ENCODE results near the gene RHOF.
"Not testable (repeated sequence)": the region's sequence is repeated elsewhere in the genome, so short reads cannot be mapped to it uniquely, and the experiment has no call there.

RHOF gene

GRCh38 chr12:121792607-121793439 is 665 bp downstream of the RHOF start:
- no peak for DNase-seq (ENCODE audit: low read depth)

GRCh38 chr12:121791671-121792551 is 1.6 kb downstream of the RHOF start:
- no peak for DNase-seq (ENCODE audit: low read depth)

- not testable (repeated sequence) for DNase-seq (ENCODE audit: low read depth)
Observed at GRCh38 chr12:121790785-121791184, 2.7 kb downstream of the RHOF start.

GRCh38 chr12:121789800-121790728 is 3.4 kb downstream of the RHOF start:
- DNase-seq (ENCODE audit: low read depth): peak; percentile 94

GRCh38 chr12:121789233-121789781 is 4.2 kb downstream of the RHOF start:
- DNase-seq (ENCODE audit: low read depth): no peak

- no peak for DNase-seq (ENCODE audit: low read depth)
Observed at GRCh38 chr12:121788176-121788818, 5.2 kb downstream of the RHOF start.

GRCh38 chr12:121787063-121788025 is 6.1 kb downstream of the RHOF start:
- no peak for DNase-seq (ENCODE audit: low read depth)

GRCh38 chr12:121786440-121786825 is 7.1 kb downstream of the RHOF start:
- no peak for DNase-seq (ENCODE audit: low read depth)

- no peak for DNase-seq (ENCODE audit: low read depth)
Observed at GRCh38 chr12:121784460-121784859, 9.0 kb downstream of the RHOF start.

GRCh38 chr12:121783766-121784165 is 9.7 kb downstream of the RHOF start:
- no peak for DNase-seq (ENCODE audit: low read depth)

GRCh38 chr12:121781998-121782979 is 11.2 kb downstream of the RHOF start:
- no peak for DNase-seq (ENCODE audit: low read depth)

GRCh38 chr12:121781484-121781997 is 11.9 kb downstream of the RHOF start:
- no peak for DNase-seq (ENCODE audit: low read depth)

GRCh38 chr12:121780429-121780828 is 13.1 kb downstream of the RHOF start:
- no peak for DNase-seq (ENCODE audit: low read depth)

- DNase-seq (ENCODE audit: low read depth): no peak
Observed at GRCh38 chr12:121779422-121779895, 14.0 kb downstream of the RHOF start.

GRCh38 chr12:121778567-121779421 is 14.7 kb downstream of the RHOF start:
- no peak for DNase-seq (ENCODE audit: low read depth)

GRCh38 chr12:121776190-121777098 is 17.0 kb downstream of the RHOF start:
- DNase-seq (ENCODE audit: low read depth): peak; percentile 90

Data from activated gamma-delta T cell treated with anti-CD3 and anti-CD28 coated beads, Interleukin-2, amount 50 U/mL, for 16 hours (primary cell).